Fibroblast of mammary gland (primary cell): ENCODE data around the gene RUVBL2.

Experiments
- DNase-seq: peaks from one replicate; pipeline ENCODE4 v3.0.0-alpha.2; 2010; ENCODE audit warnings: low read depth
- H3K4me3 ChIP-seq: 2 replicates; pipeline ENCODE4 v1.5.1; 2011; ENCODE audit warnings: low read depth, mild to moderate bottlenecking, low read length, moderate library complexity; ENCODE audit not compliant: control insufficient read depth
- TF ChIP-seq, protein P1 (sequence below): conservative IDR thresholded peaks from 2 replicates; pipeline ENCODE4 v1.5.1; 2011; ENCODE audit warnings: low read depth, low read length, inconsistent platforms; ENCODE audit not compliant: control insufficient read depth, insufficient read depth

The RUVBL2 gene

DNA sequence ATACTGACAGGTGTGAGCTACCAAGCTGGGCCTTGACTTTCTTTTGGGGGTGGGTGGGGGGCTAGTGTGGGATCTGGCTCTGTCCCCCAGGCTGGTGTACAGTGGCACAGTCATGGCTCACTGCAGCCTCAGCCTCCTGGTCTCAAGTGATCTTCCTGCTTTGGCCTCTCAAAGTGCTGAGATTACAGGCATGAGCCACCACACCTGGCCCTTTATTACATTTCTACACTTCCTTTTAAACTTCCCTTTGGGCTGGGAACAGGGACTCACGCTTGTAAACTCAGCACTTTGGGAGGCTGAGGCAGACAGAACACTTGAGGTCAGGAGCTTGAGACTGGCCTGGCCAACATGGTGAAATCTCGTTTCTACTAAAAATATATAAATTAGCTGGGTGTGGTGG lies 16.6 kb upstream of the RUVBL2 start:
- no peak overlapping the region for H3K4me3 ChIP-seq
- TF ChIP-seq, protein P1, sequence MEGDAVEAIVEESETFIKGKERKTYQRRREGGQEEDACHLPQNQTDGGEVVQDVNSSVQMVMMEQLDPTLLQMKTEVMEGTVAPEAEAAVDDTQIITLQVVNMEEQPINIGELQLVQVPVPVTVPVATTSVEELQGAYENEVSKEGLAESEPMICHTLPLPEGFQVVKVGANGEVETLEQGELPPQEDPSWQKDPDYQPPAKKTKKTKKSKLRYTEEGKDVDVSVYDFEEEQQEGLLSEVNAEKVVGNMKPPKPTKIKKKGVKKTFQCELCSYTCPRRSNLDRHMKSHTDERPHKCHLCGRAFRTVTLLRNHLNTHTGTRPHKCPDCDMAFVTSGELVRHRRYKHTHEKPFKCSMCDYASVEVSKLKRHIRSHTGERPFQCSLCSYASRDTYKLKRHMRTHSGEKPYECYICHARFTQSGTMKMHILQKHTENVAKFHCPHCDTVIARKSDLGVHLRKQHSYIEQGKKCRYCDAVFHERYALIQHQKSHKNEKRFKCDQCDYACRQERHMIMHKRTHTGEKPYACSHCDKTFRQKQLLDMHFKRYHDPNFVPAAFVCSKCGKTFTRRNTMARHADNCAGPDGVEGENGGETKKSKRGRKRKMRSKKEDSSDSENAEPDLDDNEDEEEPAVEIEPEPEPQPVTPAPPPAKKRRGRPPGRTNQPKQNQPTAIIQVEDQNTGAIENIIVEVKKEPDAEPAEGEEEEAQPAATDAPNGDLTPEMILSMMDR, result no peak
- no peak for DNase-seq

- TF ChIP-seq, protein P1, result no peak
- no peak for DNase-seq
- no peak overlapping the region for H3K4me3 ChIP-seq
These were observed 11.4 kb upstream of the RUVBL2 start for GRCh38 chr19:48982280-48982679.

GRCh38 chr19:48985711-48986110 lies 8.0 kb upstream of the RUVBL2 start:
- DNase-seq, result no peak
- no peak overlapping the region for H3K4me3 ChIP-seq
- TF ChIP-seq, protein P1, result no peak

GRCh38 chr19:48986211-48986610 lies 7.5 kb upstream of the RUVBL2 start:
- no peak overlapping the region for H3K4me3 ChIP-seq
- TF ChIP-seq, protein P1, result no peak
- DNase-seq, result no peak

DNA sequence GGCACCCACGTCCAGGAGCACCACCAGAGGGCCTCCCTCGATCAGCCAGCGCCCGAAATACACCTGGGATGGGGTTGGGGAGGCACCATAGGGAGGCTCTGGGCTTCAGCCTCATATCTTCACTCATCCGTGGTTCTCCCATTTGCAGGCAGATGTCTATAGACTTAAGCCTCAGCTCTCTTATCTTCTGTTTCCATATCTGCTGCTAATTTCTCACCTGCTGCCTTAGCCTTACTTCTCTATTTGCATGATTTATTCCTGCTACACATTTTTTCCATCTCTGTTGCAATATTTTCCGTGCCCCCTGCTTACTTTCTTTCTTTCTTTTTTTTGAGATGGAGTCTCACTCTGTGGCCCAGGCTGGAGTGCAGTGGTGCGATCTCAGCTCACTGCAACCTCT lies 6.4 kb upstream of the RUVBL2 start:
- H3K4me3 ChIP-seq, result no peak overlapping the region
- TF ChIP-seq, protein P1, result no peak
- DNase-seq, result no peak

DNA sequence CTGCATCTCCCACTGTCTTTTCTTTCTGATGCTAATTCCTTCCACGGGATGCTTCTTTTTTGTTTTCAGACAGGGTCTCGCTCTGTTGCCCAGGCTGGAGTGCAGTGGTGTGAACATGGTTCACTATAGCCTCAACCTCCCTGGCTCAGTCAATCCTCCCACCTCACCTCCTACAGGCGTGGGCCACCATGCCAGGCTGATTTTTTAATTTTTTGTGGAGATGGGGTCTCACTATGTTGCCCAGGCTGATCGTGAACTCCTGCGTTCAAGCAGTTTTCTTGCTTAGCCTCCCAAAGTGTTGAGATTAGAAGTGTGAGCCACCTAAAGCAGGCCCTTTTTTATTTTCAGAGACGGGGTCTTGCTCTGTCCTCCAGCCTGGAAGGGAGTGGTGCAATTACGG lies 5.4 kb upstream of the RUVBL2 start:
- H3K4me3 ChIP-seq, result no peak overlapping the region

More for the DNA sequence above, 5.4 kb upstream of the RUVBL2 start:
- TF ChIP-seq, protein P1, result no peak
- no peak for DNase-seq
